Ammon's horn (tissue), 1 donor: Measurements from ENCODE around the gene SLC35F4.

Experiments
- DNase-seq: peaks from one replicate; pipeline ENCODE4 v3.0.0-alpha.2; 2016; ENCODE audit warnings: low spot score

The SLC35F4 gene

DNA sequence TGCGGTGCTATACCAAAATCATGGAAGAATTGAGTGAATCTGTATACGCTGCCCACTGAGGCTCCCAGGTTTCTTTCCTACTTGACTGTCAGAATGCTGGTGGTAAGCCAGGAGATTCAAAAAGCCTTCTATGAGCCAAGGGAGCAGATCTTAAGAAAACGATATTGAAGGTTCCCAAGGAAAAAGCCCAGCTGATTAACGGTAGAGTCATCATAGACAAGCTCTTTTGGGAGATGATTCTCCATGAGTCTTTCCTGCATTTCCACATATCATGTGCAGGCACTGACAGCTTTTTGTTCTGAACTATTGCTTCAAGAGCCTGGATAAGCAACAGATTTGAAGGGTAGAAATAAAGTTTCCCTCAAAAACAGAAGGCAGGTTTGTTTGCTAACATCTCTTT is 17.5 kb downstream of the SLC35F4 start:
- DNase-seq = no peak

DNA sequence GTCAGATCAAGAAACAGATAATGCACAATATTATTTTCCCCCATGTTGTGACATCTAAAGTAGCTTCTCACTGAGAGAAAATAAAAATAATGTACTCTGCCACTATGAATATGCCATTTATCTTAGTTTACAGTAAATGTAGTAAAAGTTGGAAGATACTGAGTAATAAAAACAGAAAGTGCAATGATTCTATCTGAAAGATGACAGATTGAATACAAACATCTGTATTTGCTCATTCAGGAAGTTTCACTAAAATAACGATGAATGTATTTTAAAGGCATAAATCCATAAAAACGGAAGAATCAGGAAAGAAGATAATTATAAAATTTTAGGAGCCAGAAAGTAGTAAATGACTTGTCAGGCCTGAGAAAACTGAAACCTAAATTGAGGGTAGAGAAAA is 18.2 kb downstream of the SLC35F4 start:
- DNase-seq = no peak

DNA sequence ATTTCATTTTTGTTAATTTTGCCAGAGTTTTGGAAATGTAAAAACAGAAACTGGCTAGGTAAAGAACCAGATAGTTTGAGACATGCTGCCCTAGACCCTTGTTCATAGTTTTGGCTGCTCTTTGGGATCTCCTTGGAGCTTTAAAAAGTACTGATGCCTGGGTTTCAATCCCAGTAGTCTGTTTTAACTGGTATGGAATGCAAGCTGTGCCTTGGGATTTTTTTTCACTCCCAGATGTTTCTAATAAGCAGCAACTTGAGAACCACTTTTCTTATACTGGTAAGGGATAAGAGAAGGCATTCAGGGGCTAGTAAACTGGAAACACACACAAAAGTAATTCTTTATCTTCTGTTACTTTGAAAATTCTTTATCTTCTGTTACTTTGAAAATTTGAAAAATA is 18.8 kb downstream of the SLC35F4 start:
- no peak for DNase-seq

DNA sequence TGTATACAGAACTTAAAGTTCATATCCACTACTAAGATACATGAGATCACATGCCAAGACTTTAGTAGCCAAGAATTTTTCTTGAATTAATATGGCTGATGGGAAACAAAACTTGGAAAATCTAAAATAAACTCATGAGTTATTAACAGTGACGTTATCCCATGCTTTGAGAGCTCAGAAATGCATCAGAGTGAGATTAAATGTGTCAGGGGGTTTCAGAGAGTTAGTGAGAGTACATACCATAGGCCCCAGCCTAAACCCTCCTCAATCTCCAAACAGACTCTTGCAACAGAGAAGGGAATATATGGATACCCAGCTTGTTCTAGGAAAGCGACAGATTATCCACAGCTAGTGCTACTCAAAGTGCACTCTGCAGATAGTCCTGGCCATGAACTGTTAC is 19.3 kb downstream of the SLC35F4 start:
- no peak for DNase-seq

DNA sequence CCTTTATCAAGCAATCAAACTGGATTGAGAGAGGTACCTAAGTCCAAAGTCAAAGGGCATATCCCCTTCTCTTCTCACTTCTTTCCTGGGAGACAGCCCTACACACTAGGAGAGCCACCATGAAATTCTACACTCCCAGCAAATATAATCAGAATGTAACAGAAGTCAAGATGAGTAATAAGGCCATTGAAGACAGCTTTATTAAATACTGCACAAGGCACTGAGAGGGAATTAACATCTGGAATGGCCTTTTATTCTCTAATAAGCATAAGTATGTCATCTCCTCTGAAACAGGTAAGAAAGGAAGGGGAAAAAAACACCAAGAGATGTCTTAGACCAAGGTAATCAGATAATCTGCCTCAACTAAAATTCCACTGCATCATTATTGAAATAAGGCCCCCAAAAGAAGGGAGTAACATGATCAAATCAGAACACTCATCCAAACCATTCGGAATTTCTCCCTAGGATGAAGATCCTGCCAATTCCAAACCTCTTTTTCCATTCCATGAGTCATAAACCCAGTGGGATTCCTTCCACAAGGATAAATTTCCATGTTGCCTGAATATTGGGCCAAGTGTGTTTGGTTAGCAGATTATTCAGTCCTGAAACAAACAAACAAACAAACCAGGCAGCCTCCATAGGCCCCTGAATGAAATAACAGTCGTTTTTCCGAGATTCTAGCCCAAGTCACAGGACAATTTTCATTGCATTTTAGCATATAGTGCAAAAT is 19.9 kb downstream of the SLC35F4 start:
- no peak for DNase-seq

DNA sequence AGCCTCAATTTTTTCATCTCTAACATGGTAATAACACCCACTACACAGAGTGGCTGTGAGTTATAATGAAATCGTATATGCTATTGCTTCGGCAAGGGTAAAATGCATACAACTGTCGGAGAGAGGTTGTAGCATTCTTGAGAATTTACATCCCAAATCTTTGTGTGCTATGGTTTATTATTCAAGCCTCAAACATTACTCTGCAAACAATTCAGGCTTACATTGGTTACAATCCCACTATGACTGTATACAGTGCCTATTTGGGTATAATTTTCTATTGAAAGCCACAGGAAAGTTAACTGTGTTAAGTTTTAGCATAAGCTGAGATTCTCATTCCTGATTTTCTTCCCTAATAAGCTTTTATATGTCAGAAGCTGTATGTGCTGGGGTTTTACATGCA is 20.6 kb downstream of the SLC35F4 start:
- DNase-seq = no peak

DNA sequence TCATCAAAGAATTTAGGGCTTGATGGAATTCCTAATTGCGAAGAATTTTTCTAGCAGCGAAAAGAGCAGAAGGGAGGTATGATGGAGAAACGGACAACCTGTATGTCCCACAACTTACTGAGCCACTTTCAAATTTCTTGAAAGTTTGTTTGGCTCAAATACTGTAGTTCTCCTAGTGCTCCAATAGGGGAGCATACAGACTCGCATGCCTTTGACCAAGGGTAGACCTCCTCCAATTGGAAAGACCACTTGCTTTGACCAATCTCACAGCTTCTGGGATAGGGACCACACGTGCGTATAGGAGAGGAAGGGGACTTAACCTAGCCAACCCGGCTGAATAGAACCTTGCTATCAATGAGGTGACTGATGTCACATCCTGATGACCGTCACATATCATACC is 28.6 kb downstream of the SLC35F4 start:
- DNase-seq = no peak

DNA sequence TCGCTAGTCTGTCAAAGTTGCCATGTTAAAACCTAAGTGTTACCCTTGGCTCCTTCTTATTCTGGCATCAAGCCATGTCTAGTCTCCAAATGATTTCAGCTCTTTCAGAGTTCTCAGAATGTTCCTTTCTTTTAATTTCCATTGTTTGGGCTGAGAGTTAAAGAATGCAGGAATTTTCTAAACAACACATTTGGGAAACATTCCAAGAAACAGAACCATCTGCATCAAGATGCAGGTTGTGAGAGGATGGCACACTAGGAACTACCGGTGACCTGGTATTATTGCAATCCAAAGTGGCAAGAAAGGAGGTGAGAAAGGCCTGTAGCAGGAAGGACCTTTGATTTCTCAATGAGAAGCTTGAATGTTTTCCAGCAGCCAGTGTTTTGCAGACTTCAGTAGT is 30.1 kb downstream of the SLC35F4 start:
- no peak for DNase-seq

DNA sequence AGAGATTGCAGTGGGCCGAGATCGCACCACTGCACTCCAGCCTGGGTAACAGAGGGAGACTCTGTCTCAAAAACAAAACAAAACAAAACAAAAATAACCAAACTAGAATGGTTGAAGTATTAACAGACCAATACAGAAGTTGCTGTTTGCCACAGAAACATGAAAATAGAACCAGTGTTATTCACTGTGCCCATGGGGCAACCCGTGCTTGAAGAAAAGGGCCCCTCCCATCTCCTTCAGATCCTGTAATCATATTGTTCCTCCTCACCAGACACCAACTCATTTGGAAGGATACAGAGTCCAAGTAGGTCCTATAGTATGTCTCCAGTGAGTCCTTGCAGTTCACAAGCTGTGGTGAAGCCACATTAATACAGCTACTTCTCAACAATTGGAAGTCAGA is 30.9 kb downstream of the SLC35F4 start:
- DNase-seq = no peak

DNA sequence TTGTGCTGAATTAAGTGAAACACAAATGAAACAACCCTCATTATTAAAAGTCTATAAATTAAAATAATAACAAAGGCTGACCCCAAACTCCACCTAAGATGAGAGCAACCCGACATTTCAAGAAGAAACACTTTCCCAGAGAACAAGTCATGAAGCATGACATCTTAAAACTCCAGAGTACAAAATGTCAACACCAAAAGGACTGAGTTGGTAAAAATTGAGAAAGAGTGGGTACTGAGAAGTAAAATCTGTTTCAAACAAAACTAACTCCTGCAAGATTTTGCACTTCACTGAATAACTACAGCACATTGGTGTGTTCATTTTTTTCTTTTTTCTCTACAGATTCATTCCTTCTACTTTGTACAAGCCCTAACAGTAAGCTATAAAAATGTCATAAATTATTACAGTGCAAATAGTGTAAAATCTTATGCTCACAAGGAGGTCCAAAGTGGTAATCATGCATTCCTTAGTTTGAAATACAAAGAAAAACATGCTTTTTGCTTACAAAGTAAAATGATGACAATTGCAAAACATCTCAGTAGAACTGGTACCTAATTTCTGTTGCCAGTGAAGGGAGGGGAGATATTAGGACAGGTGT is 31.8 kb downstream of the SLC35F4 start:
- DNase-seq = no peak

DNA sequence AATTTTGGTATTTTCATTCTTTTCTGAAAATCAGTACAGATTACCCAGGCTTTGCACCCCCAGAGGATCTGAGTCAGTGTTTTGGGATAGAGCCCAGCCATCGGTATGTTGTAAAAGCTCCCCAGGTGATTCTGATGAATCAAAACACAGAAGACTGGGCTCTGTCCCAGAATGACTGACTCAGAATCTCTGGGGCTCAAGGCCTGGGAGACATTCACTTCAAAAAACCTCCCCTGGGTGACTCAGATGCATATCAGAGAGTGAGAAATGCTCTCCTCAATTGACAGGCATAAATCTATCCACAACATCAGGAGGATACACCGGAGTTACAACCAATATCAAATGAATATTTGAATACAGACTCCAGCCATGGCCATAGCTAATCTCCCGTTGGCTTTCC is 32.6 kb downstream of the SLC35F4 start:
- DNase-seq = peak; percentile 51

DNA sequence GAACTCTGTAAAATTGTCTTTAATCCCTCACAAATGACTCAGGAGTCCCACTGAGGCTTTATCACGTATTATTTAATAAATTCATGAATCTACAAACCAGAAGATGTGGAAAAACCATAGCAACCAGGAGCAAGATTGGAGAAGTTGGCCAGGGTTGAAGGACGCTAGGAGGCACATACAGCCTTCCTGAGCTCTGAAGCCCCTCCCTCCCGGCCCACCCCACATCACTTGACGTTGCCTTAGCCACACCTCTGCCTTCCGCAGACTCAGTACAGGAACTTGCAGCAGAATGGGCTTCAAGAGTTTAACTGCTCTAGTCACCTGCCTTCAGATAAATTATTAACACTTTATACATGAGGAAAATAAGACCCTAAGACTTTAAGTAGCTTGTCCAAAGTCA is 33.9 kb downstream of the SLC35F4 start:
- DNase-seq = no peak

DNA sequence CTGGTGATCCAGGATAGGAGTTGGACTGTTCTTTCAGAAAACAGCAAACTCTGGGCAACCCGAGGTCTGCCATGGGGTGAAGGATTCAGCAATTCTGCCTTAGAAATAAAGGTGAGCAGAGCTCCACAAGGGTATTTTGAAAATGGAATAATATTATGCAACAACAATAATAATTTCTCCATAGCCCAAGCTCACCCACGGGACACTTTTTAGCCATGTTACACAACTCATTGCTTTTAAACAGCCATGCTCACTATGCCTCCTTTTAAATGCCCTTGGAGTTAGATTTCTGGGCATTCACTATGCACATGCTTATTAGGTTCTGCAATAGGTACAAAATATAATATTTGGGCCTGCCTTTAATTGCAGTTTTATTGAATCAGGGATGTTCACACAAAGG is 37.2 kb downstream of the SLC35F4 start:
- no peak for DNase-seq

DNA sequence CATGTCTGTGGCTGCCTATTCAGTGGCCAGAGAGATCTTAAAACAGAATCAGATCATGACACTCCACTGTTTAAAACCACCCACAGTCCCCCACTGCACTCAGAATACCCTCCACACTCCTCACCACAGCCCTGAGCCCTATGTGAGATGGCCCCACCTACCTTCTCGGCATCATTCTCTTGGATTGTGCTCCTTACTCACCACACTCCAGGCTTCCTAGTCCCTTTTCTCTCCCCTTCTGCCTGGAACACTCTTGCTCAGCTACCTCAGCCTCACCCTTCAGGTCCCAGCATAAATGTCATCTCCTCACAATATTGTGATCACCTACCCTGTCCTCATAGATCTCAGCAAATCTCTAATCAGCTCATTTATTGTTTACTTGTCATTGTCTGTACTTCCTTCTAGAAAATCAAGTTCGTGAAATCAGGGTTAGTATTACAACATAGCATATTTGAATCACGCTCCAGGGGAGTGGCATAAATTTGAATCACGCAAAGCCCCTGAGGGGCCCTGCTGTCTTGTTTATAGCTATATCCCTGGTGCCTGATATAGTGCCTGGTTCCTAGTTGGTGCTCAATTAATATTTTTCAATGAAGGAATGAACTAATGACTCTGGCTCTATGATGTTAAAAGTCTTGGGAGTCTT is 42.8 kb downstream of the SLC35F4 start:
- no peak for DNase-seq

DNA sequence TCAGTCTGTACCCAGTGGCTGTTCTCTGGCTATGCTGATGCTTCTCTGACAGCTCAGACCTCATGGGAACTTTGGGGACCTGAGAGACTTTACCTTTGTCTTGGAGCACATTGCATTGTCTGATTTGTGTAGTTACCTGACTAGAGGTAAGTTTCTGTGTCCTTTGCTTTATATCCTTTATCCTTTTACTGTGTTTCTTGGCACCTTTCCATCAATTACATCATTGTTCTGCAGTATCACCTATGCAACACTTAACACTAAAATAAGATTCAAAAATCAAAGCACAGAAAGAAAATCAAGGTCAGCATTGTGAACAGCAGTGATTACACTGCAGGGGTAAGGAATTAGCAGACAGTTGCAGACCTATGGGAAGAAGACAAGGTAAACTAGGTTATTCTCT is 43.8 kb downstream of the SLC35F4 start:
- DNase-seq = no peak

DNA sequence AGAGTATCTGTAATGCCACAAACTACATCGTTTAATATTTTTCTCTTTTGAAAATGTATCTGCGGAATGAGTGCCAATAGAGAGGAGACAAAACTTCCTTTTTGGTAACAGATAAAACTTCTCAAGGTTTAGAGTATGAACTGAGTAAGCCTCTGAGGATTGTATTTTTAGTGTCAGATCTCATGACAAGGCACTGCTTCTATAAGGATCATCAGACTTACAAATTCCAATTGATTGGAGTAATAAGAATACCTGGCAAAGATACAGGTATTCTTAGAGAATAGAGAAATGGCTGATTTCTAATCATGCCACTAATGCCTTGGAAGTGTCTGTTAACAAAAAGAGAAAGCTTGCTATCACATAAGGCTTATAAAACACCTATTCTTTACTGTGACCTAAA is 45.3 kb downstream of the SLC35F4 start:
- no peak for DNase-seq

DNA sequence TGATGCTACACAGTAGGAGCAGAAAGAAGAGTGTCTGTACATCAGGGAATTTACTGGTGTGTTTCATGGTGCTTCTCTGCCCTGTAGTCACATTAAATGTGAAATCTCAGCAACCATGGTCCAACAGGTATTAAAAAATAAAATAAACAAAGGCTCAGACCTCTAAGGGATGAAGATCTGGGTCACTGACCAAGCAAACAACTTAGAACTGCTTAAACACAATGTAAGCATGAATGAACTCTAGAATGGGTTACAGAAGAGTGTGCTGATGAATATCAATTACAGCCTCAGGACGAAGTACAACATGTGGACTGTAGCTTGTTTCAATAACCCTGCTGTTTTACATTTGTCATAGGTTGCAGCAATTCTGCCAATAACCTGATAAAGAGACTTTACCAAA is 47.4 kb downstream of the SLC35F4 start:
- no peak for DNase-seq

DNA sequence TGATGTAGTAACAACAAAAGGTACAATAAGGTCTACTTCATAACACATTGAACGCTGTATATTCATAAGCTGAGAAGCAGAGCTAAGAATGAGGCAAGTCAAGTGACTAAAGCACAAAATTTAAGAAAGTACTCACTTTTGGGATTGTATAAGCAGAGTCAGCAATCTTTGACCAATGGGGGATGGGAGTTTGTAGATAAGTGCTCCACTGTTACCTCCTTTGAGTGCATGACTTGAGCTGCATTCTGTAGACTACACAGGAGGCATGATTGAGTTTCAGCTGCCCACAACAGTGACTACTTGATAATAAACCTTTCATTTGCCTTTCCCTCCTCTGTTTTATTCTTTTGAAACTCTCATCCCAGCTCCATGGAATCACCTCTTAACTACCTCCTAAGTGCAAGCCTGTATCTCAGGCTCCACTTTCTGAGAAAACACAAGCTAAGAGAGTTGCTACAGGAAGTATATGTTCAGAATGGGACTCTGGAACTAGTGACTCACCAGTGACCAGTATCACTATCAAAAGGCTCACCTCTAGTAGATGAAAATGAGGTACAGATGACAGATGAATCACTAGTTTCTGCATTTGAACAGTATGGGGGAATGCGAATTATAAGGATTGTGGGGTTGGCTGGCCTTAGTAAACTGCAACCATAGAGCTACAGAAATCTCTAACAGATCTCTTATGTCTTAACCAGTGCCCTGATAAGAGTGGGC is 49.2 kb downstream of the SLC35F4 start:
- no peak for DNase-seq

DNA sequence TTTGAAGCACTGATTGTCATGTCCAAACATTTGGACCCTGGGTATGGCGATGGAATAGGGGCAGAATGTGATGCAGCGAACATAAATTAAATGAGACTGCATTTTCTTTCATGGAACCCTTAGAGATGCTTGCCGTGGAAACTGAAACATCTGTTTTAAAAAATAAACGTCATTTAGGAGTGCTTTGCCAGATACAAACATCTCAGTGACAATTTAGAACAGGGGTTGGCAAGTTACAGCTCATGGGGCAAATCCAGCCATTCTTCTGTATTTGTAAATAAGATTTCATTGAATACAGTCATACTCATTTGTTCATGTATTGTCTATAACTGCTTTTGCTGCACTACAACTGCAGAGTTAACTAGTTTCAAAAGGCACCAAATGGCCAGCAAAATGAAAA is 51.2 kb downstream of the SLC35F4 start:
- no peak for DNase-seq

DNA sequence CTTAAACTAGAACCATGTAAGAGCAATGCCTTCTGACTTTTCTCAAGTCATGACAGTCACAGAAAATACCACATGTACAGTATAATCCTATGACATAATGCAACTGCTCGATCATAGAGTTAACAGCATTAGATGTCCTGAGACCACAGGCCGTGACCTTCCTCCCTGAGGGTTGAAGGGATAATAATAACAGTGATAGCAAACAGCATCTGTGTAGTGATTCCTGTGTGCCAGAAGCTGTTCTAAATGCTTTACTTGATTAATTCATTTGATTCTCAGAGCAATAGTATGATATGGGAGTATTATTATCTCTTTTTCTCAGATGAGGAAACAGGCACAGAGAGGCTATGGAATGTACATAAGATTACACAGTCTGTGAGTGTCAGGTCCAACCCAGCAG is 53.2 kb downstream of the SLC35F4 start:
- DNase-seq = no peak

DNA sequence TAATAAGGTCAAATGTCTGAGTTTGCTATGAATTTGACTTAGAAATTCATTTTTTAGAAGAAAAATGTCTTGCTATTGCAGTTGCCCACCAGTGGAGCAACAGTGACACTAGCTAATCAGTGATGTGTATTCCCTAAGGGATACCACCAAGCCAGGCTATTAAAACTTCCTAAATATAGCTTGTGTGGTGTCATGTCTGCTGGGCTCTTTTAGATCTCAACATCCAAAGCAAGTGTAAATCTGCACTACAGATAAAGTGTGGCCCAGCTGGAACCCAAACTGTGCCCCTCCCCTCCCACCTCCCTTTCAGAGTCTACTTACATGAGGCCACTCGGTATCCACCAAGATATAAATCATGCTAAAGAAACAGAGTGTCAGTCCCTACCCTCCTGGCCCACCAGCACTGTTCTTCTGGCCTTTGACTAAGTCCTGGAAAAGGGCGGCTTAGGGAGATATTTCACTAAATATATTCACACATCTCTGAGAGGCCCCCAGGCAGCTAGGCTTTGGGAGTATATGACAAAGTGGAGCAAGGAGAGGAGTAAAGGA is 53.8 kb downstream of the SLC35F4 start:
- no peak for DNase-seq

DNA sequence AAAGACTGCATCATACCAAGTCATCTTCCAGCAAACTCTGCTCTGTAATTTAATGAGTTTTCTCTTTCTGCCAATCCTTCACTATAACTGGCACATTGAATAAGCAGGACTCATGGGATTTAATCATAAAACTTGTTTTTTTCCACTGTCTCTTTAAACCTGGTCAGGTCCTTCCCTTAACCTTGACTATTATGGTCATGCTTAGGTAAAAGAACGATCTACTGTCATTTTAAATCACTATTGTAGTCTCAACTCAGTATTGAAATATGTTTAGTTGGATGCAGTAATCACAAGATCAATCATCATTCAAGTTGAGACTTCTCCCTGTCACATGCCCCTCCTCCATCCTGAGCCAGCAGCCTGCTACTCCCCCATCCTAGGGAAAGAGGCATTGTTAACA is 56.1 kb downstream of the SLC35F4 start:
- no peak for DNase-seq

DNA sequence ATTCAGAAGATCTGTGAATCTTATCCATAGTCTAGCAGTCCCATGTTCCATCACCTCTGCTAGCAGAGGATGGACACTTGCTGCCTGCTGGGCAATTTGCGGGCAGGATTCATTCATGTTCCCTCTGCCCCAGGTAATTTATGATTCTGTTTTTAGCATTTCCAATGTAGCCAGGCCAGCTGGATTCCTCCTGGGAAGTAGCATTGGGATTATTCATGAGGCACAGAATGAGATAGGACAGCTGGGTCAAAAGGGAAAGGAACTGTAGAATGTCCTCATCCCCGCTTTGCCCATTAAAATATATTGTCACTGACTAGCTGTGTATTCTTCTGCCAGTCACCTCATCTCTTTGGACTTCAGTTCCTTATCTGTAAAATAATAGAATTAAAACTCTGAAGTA is 68.7 kb downstream of the SLC35F4 start:
- no peak for DNase-seq
